Mesenteric fat pad (tissue), 1 donor: ENCODE results near the gene SURF1. TPM values are rescaled to one million over a fixed set of nuclear protein-coding genes. Genes with fewer than 3 reads are reported as not detected.
"Not testable (repeated sequence)": the region's sequence is repeated elsewhere in the genome, so short reads cannot be mapped to it uniquely, and the experiment has no call there.

ENCODE experiments used
- DNase-seq: peaks from one replicate; pipeline ENCODE4 v3.0.0-alpha.2; 2020; ENCODE audit warnings: low spot score
- long read RNA-seq: library from polyadenylated mRNA; unstranded; transcript quantifications from one replicate; pipeline ENCODE4 v2.0.0, GENCODE V29; 2020
- total RNA-seq: library from RNA; stranded (reverse); fragmentation: NEBNext Ultra II Directional; extraction: Animal tissue kit (Norgen Biotek cat#: 25700); gene quantifications from one replicate; pipeline ENCODE4 v1.2.1, GENCODE V29; 2021
- donor health status: DM: yes; HTN: yes; CAD: no.

Gene SURF1
- total RNA-seq, result 30.8 TPM
- long read RNA-seq, transcript SURF1-204 (5 exons, 931 nt), result minor isoform, 6 of 21 reads
- long read RNA-seq, transcript SURF1-201 (9 exons, 1,093 nt), result major isoform, 7 of 21 reads
- long read RNA-seq, partial matches to known transcripts, result 1 of 21 reads
- long read RNA-seq, other reads (novel, unspliced or antisense), result 6 of 21 reads

- DNase-seq, result peak; percentile 94
These were observed at the start of gene SURF1, which contains the start of gene SURF2 for GRCh38 chr9:133356391-133357091. Gene SURF1, minus strand, starts transcription at chr9:133356487. Its CDS starts 34 bp downstream, at chr9:133356453. Gene SURF2, plus strand, starts transcription at chr9:133356550. Its CDS starts 43 bp downstream, at chr9:133356593.

- no peak for DNase-seq
These were observed 49.5 kb upstream of the SURF1 start for GRCh38 chr9:133405508-133406438.

- no peak for DNase-seq
These were observed 48.2 kb upstream of the SURF1 start for GRCh38 chr9:133404454-133405002.

- DNase-seq, result no peak
These were observed 47.6 kb upstream of the SURF1 start for GRCh38 chr9:133403766-133404453.

- no peak for DNase-seq
These were observed 46.4 kb upstream of the SURF1 start for GRCh38 chr9:133402689-133403088.

- no peak for DNase-seq
These were observed 45.3 kb upstream of the SURF1 start for GRCh38 chr9:133401588-133401987.

GRCh38 chr9:133400292-133400691 is 44.0 kb upstream of the SURF1 start:
- no peak for DNase-seq

GRCh38 chr9:133397895-133398294 is 41.6 kb upstream of the SURF1 start:
- DNase-seq, result no peak

- DNase-seq, result no peak
These were observed 41.1 kb upstream of the SURF1 start for GRCh38 chr9:133397370-133397769.

- DNase-seq, result no peak
These were observed 40.7 kb upstream of the SURF1 start for GRCh38 chr9:133396952-133397351.

- no peak for DNase-seq
These were observed 38.5 kb upstream of the SURF1 start for GRCh38 chr9:133394687-133395271.

GRCh38 chr9:133393399-133393798 is 37.1 kb upstream of the SURF1 start:
- no peak for DNase-seq

GRCh38 chr9:133392308-133392707 is 36.0 kb upstream of the SURF1 start:
- not testable (repeated sequence) for DNase-seq

- DNase-seq, result not testable (repeated sequence)
These were observed 35.2 kb upstream of the SURF1 start for GRCh38 chr9:133391449-133391848.

- DNase-seq, result no peak
These were observed 34.4 kb upstream of the SURF1 start for GRCh38 chr9:133390713-133391112.

GRCh38 chr9:133389562-133389961 is 33.3 kb upstream of the SURF1 start:
- no peak for DNase-seq

- no peak for DNase-seq
These were observed 32.8 kb upstream of the SURF1 start for GRCh38 chr9:133389025-133389557.

- no peak for DNase-seq
These were observed 31.4 kb upstream of the SURF1 start for GRCh38 chr9:133387680-133388079.

GRCh38 chr9:133386338-133386737 is 30.1 kb upstream of the SURF1 start:
- no peak for DNase-seq

- no peak for DNase-seq
These were observed 29.2 kb upstream of the SURF1 start for GRCh38 chr9:133385452-133385851.
